HepG2 (cell line): ENCODE measurements around the gene TXNDC11. TPM values are rescaled to one million over a fixed set of nuclear protein-coding genes. Genes with fewer than 3 reads are reported as not detected.

Experiments
- ATAD3A ChIP-seq: sonication (generic); formaldehyde crosslinking; IDR thresholded peaks from 2 replicates; pipeline ENCODE4 v1.4.0; 2020; ENCODE audit warnings: missing genetic modification reagents
- BRD4 ChIP-seq: sonication (generic); formaldehyde crosslinking; IDR thresholded peaks from 2 replicates; pipeline ENCODE4 v1.4.0; 2020; ENCODE audit warnings: missing genetic modification reagents
- DMAP1 ChIP-seq: IDR thresholded peaks from 2 replicates; pipeline ENCODE4 v1.6.1; 2016
- ESRRA ChIP-seq: sonication (generic); formaldehyde crosslinking; IDR thresholded peaks from 2 replicates; pipeline ENCODE4 v1.5.1; 2020; ENCODE audit warnings: mild to moderate bottlenecking, low read depth, missing genetic modification reagents
- HDAC1 ChIP-seq: sonication (generic); formaldehyde crosslinking; IDR thresholded peaks from 2 replicates; pipeline ENCODE4 v1.5.1; 2020; ENCODE audit warnings: mild to moderate bottlenecking, missing genetic modification reagents
- HDAC2 ChIP-seq: sonication (generic); formaldehyde crosslinking; IDR thresholded peaks from 2 replicates; pipeline ENCODE4 v1.4.0; 2020; ENCODE audit warnings: missing genetic modification reagents
- JDP2 ChIP-seq: sonication (generic); formaldehyde crosslinking; IDR thresholded peaks from 2 replicates; pipeline ENCODE4 v1.8.1; 2022; ENCODE audit warnings: missing genetic modification reagents, borderline replicate concordance
- NCOA5 ChIP-seq: sonication (generic); formaldehyde crosslinking; IDR thresholded peaks from 2 replicates; pipeline ENCODE4 v1.4.0; 2020; ENCODE audit warnings: missing genetic modification reagents
- NFE2 ChIP-seq: sonication (generic); formaldehyde crosslinking; IDR thresholded peaks from 2 replicates; pipeline ENCODE4 v1.4.0; 2020; ENCODE audit warnings: missing genetic modification reagents
- NR2C2 ChIP-seq: sonication (generic); formaldehyde crosslinking; IDR thresholded peaks from 2 replicates; pipeline ENCODE4 v1.4.0; 2020; ENCODE audit warnings: missing genetic modification reagents, mild to moderate bottlenecking, moderate library complexity, borderline replicate concordance
- PAX8 ChIP-seq: sonication (generic); formaldehyde crosslinking; IDR thresholded peaks from 2 replicates; pipeline ENCODE4 v1.8.0; 2022; ENCODE audit warnings: mild to moderate bottlenecking, missing genetic modification reagents, borderline replicate concordance
- SNAI1 ChIP-seq: sonication (generic); formaldehyde crosslinking; IDR thresholded peaks from 2 replicates; pipeline ENCODE4 v1.5.0; 2020; ENCODE audit warnings: mild to moderate bottlenecking, missing genetic modification reagents, borderline replicate concordance
- SNRNP70 ChIP-seq: fragments of 200-400 bp; formaldehyde crosslinking; IDR thresholded peaks from 2 replicates; pipeline ENCODE4 v1.6.1; 2017; ENCODE audit warnings: mild to moderate bottlenecking, low read depth, low read length, moderate library complexity
- TEAD3 ChIP-seq: optimal IDR thresholded peaks from 2 replicates; pipeline ENCODE3; 2016; ENCODE audit warnings: borderline replicate concordance
- ZNF263 ChIP-seq: sonication (generic); formaldehyde crosslinking; IDR thresholded peaks from 2 replicates; pipeline ENCODE4 v1.4.0; 2020; ENCODE audit warnings: missing genetic modification reagents
- ZNF264 ChIP-seq: sonication (generic); formaldehyde crosslinking; IDR thresholded peaks from 2 replicates; pipeline ENCODE4 v1.4.0; 2020; ENCODE audit warnings: missing genetic modification reagents
- ZNF660 ChIP-seq: sonication (generic); formaldehyde crosslinking; IDR thresholded peaks from 2 replicates; pipeline ENCODE4 v1.5.1; 2020; ENCODE audit warnings: mild to moderate bottlenecking, low read depth, missing genetic modification reagents, borderline replicate concordance
- ZSCAN31 ChIP-seq: sonication (generic); formaldehyde crosslinking; IDR thresholded peaks from 2 replicates; pipeline ENCODE4 v1.5.0; 2020; ENCODE audit warnings: low read depth, mild to moderate bottlenecking, missing genetic modification reagents
- polyA plus RNA-seq, 8 experiments: library from polyadenylated mRNA; depleted of rRNA in 3 of 8; stranded (reverse) in 7 of 8; unstranded in 1 of 8; fragments of >200 nt; fragmentation: Illumina TruSeq in 4 of 8; extraction: Trizol in 4 of 8; gene quantifications; 2 replicates each; pipeline versions ENCODE4 v1.2.1 to v1.2.3, GENCODE V29; 2011 to 2016; ENCODE audit warnings: low read depth in 4 of 8, missing spikeins in 1 of 8, mixed read lengths in 1 of 8; ENCODE audit not compliant: insufficient read depth in 1 of 8
- total RNA-seq, 5 experiments: library from RNA; depleted of rRNA; stranded (reverse); fragments of >200 nt; fragmentation: Illumina TruSeq; extraction: Trizol; gene quantifications; 2 replicates each; pipeline ENCODE4 v1.2.3, GENCODE V29; 2016; ENCODE audit warnings: low read depth in 1 of 5
- TF ChIP-seq, protein P1 (sequence below): IDR thresholded peaks from 2 replicates; pipeline ENCODE4 v1.4.0; 2020; ENCODE audit warnings: mild to moderate bottlenecking, missing genetic modification reagents
- TF ChIP-seq, protein P2 (sequence below): sonication (generic); formaldehyde crosslinking; IDR thresholded peaks from 2 replicates; pipeline ENCODE4 v1.4.0; 2020; ENCODE audit warnings: missing genetic modification reagents, mild to moderate bottlenecking, borderline replicate concordance
- TF ChIP-seq, protein P3 (sequence below): sonication (generic); formaldehyde crosslinking; conservative IDR thresholded peaks from 2 replicates; pipeline ENCODE4 v1.4.0; 2020; ENCODE audit warnings: missing genetic modification reagents

Gene TXNDC11
- total and polyA plus RNA-seq, 2 of the 13 experiments (the other 11 are each of a cell fraction or from before 2014, with no cell fraction given): 74.9 to 123 TPM

- TF ChIP-seq DMAP1 (peak; percentile 51; the same call in 1 of the 2 replicates), TEAD3 (CRISPR knock-in tag) (peak; percentile 65), HDAC1 (peak; percentile 77), ESRRA (CRISPR knock-in tag) (peak; percentile 78), ZNF263 (CRISPR knock-in tag) (no peak; the same call in 1 of the 2 replicates), SNAI1 (no peak), HDAC2 (CRISPR knock-in tag) (peak; percentile 39; the same call in 1 of the 2 replicates), NFE2 (CRISPR knock-in tag) (peak; percentile 97), ZNF264 (CRISPR knock-in tag) (no peak), NCOA5 (CRISPR knock-in tag) (no peak), BRD4 (CRISPR knock-in tag) (0 out of 2 replicates have a peak, but pooled peaks have one; percentile 42), ZSCAN31 (CRISPR knock-in tag) (no peak), NR2C2 (no peak; the same call in 1 of the 2 replicates), ATAD3A (CRISPR knock-in tag) (no peak), PAX8 (CRISPR knock-in tag) (no peak), ZNF660 (CRISPR knock-in tag) (no peak), JDP2 (no peak), SNRNP70 (no peak)
- TF ChIP-seq, protein P1, sequence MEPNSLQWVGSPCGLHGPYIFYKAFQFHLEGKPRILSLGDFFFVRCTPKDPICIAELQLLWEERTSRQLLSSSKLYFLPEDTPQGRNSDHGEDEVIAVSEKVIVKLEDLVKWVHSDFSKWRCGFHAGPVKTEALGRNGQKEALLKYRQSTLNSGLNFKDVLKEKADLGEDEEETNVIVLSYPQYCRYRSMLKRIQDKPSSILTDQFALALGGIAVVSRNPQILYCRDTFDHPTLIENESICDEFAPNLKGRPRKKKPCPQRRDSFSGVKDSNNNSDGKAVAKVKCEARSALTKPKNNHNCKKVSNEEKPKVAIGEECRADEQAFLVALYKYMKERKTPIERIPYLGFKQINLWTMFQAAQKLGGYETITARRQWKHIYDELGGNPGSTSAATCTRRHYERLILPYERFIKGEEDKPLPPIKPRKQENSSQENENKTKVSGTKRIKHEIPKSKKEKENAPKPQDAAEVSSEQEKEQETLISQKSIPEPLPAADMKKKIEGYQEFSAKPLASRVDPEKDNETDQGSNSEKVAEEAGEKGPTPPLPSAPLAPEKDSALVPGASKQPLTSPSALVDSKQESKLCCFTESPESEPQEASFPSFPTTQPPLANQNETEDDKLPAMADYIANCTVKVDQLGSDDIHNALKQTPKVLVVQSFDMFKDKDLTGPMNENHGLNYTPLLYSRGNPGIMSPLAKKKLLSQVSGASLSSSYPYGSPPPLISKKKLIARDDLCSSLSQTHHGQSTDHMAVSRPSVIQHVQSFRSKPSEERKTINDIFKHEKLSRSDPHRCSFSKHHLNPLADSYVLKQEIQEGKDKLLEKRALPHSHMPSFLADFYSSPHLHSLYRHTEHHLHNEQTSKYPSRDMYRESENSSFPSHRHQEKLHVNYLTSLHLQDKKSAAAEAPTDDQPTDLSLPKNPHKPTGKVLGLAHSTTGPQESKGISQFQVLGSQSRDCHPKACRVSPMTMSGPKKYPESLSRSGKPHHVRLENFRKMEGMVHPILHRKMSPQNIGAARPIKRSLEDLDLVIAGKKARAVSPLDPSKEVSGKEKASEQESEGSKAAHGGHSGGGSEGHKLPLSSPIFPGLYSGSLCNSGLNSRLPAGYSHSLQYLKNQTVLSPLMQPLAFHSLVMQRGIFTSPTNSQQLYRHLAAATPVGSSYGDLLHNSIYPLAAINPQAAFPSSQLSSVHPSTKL (CRISPR knock-in tag): peak; percentile 81
- TF ChIP-seq, protein P2, sequence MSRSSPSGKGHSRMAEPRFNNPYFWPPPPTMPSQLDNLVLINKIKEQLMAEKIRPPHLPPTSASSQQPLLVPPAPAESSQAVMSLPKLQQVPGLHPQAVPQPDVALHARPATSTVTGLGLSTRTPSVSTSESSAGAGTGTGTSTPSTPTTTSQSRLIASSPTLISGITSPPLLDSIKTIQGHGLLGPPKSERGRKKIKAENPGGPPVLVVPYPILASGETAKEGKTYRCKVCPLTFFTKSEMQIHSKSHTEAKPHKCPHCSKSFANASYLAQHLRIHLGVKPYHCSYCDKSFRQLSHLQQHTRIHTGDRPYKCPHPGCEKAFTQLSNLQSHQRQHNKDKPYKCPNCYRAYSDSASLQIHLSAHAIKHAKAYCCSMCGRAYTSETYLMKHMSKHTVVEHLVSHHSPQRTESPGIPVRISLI (CRISPR knock-in tag): no peak
- TF ChIP-seq, protein P3, sequence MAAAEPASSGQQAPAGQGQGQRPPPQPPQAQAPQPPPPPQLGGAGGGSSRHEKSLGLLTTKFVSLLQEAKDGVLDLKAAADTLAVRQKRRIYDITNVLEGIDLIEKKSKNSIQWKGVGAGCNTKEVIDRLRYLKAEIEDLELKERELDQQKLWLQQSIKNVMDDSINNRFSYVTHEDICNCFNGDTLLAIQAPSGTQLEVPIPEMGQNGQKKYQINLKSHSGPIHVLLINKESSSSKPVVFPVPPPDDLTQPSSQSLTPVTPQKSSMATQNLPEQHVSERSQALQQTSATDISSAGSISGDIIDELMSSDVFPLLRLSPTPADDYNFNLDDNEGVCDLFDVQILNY: no peak
Observed at GRCh38 chr16:11639925-11640899, 102.4 kb downstream of the TXNDC11 start (continued).
